C4-2B (cell line): ENCODE measurements around the gene TRIO.

Experiments used
- H3K27ac ChIP-seq: fragments of 450-650 bp; 2 replicates; pipeline ENCODE4 v1.5.1; 2017
- ZFX ChIP-seq: fragments of 450-650 bp; IDR thresholded peaks from 2 replicates; pipeline ENCODE4 v1.6.1; 2017
- TF ChIP-seq, protein P1 (sequence below): fragments of 450-650 bp; conservative IDR thresholded peaks from 2 replicates; pipeline ENCODE4 v1.5.1; 2017; ENCODE audit warnings: mild to moderate bottlenecking

TRIO gene

GRCh38 chr5:14351086-14351661 lies 208.0 kb downstream of the TRIO start:
- TF ChIP-seq, protein P1, sequence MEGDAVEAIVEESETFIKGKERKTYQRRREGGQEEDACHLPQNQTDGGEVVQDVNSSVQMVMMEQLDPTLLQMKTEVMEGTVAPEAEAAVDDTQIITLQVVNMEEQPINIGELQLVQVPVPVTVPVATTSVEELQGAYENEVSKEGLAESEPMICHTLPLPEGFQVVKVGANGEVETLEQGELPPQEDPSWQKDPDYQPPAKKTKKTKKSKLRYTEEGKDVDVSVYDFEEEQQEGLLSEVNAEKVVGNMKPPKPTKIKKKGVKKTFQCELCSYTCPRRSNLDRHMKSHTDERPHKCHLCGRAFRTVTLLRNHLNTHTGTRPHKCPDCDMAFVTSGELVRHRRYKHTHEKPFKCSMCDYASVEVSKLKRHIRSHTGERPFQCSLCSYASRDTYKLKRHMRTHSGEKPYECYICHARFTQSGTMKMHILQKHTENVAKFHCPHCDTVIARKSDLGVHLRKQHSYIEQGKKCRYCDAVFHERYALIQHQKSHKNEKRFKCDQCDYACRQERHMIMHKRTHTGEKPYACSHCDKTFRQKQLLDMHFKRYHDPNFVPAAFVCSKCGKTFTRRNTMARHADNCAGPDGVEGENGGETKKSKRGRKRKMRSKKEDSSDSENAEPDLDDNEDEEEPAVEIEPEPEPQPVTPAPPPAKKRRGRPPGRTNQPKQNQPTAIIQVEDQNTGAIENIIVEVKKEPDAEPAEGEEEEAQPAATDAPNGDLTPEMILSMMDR = no peak
- TF ChIP-seq ZFX = no peak
- no peak overlapping the region for H3K27ac ChIP-seq

DNA sequence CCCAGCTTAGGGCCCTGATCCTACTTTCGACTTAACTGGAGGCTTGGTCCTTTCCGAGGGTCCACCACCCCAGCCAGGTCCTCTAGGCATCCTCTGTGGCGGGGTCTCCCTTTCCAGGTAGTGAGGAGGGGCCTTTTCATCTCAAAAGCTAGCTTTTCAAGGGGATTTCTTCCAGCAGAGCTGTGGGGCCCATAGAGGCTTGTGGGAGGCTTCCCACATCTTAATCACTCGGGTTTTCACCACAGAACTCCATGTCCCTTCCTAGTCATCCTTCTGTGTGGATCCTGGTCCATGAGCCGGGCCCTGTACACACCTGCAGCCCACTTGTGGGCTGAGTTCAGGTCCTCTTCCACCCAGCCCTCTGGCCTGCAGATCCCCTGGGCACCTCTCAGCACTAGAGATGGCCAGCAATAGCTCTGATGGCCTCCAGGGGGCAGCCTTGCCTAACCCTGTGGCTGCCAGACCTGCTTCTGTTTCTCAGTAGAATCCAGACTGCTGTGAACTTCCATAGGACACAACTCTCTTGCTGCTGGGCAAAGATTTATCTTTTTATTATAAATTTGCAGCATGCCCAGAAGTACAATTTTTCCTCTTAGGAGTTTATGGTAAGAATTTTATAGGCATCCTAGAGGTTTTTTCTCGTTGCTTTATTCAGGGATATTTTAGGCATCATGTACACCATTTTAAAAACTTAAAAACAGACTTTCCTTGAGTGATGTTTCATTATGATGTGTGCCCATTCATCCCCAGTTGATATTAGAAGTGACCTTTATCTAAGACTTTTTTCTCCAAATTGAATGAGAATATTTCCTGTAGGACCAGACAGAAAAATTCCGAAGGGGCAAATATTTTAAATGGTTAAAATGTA lies 208.9 kb downstream of the TRIO start:
- TF ChIP-seq, protein P1 = peak; percentile 99
- TF ChIP-seq ZFX = no peak
- H3K27ac ChIP-seq = no peak overlapping the region

DNA sequence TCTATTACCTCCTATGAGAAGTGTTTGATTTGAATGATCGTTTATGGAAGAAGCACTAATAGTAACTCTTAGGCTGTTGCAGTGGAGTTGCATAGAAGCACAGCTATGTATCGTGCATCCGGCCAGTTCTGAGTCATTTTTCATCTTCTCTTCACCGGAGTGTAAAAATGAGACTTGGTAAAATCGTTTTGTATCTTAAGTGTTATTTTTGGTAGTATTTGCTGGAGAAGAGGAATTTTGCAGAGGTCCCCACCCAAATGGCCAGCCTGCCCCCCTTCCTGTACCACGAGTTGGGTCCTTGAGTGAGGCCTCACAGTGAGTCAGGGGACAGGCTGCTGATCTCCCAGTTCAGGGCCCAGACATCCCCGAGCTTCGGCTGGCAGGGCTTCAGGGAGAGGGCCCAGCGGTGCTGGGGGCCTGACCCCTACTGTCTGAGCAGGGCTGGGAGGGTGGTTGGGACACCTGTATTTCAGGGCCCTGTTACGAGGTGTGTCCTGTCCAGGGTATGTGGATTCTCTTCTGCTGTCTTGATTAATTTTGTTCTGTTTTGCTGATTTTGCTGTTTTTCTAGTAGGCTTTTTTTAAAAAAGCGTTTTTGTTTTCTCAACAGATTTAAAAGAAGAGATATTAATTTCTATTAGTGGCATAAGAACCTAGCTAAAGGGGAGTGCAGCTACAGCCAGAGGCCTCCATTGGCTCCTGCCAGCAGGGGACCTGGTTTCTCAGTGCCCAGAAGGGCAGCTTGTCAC lies 210.8 kb downstream of the TRIO start:
- TF ChIP-seq, protein P1 = no peak
- TF ChIP-seq ZFX = no peak

GRCh38 chr5:14355391-14355790 lies 212.2 kb downstream of the TRIO start:
- H3K27ac ChIP-seq = no peak overlapping the region
- no peak for TF ChIP-seq ZFX
- TF ChIP-seq, protein P1 = no peak

More for the DNA sequence above, 210.8 kb downstream of the TRIO start:
- no peak overlapping the region for H3K27ac ChIP-seq

- TF ChIP-seq ZFX = no peak
- TF ChIP-seq, protein P1 = no peak
These were observed 213.2 kb downstream of the TRIO start for GRCh38 chr5:14356305-14356704.

GRCh38 chr5:14357441-14357840 lies 214.3 kb downstream of the TRIO start:
- no peak overlapping the region for H3K27ac ChIP-seq
- no peak for TF ChIP-seq ZFX
- TF ChIP-seq, protein P1 = no peak

More at GRCh38 chr5:14356305-14356704, 213.2 kb downstream of the TRIO start:
- H3K27ac ChIP-seq = no peak overlapping the region
